Fibroblast of lung (primary cell): ENCODE measurements around the gene GATA3.

Experiments used
- EZH2 ChIP-seq: IDR thresholded peaks from 2 replicates; pipeline ENCODE4 v1.5.1; 2012; ENCODE audit warnings: low read length, control low read depth, mild to moderate bottlenecking; ENCODE audit errors: missing control alignments
- TF ChIP-seq, protein P1 (sequence below), 2 donors: IDR thresholded peaks in 1 of 2; conservative IDR thresholded peaks in 1 of 2; 1 replicate in 1 of 2; 2 replicates in 1 of 2; pipeline ENCODE4 v1.5.1; 2011 to 2012; ENCODE audit warnings: low read length in 2 of 2, control low read depth in 1 of 2, inconsistent platforms in 1 of 2, low read depth in 1 of 2, mild to moderate bottlenecking in 1 of 2

DNA sequence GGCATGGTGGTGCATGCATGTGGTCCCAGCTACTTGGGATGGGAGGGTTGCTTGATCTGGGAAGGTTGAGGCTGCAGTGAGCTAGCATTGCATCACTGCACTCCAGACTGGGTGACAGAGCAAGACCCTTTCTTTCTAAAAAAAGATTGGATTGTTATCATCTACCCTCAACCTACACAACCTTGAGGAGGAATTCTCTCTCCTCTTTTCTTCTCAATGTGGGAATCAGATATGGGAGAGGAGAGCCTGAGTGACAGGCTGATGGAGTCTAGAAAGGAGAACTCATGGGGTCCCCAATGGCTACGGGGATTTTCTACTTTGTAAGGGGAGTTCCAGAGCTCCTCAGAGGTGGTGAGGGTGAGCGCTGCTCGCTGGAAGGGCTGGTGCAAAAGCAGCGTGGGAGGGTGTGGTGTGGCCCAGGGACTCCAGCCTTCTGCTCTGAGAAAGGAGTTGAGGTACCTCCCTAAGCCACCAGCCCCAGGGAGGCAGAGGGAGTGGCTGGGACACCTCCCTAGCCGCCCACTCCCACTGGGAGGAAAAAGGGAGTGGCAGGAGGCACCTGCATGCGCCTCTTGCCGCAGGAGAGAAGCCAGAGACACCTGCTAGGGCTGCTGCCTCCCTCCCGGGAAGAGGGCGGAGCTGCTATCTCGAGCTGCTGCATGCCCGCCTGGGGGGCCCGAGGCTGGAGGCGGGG lies 48.4 kb downstream of the GATA3 start:
- TF ChIP-seq, protein P1, sequence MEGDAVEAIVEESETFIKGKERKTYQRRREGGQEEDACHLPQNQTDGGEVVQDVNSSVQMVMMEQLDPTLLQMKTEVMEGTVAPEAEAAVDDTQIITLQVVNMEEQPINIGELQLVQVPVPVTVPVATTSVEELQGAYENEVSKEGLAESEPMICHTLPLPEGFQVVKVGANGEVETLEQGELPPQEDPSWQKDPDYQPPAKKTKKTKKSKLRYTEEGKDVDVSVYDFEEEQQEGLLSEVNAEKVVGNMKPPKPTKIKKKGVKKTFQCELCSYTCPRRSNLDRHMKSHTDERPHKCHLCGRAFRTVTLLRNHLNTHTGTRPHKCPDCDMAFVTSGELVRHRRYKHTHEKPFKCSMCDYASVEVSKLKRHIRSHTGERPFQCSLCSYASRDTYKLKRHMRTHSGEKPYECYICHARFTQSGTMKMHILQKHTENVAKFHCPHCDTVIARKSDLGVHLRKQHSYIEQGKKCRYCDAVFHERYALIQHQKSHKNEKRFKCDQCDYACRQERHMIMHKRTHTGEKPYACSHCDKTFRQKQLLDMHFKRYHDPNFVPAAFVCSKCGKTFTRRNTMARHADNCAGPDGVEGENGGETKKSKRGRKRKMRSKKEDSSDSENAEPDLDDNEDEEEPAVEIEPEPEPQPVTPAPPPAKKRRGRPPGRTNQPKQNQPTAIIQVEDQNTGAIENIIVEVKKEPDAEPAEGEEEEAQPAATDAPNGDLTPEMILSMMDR (conservative IDR thresholded peaks at IDR 0.05 in 1 of 2, IDR thresholded peaks at IDR 0.05 in 1 of 2; ENCODE audit: low read depth in 1 of 2, low read length in 2 of 2) = no peak
- TF ChIP-seq EZH2 = no peak
